HEK293 (cell line): ENCODE measurements around the gene CACNA2D1.
A peak's percentile ranks its signal among the peaks of the same experiment; 100 is the strongest.

Source experiments
- CTCF ChIA-PET: fragments of 350-600 bp; formaldehyde crosslinking; extraction: SDS; loops from one replicate; lab custom pipeline; 2021; ENCODE audit warnings: antibody characterized with exemption; lab: Yijun Ruan, JAX
- POLR2A ChIA-PET: fragments of 300-600 bp; formaldehyde crosslinking; extraction: SDS; loops from one replicate; lab custom pipeline; 2020; ENCODE audit warnings: antibody characterized with exemption, inconsistent platforms; lab: Yijun Ruan, JAX
- H3K27ac ChIP-seq: fragments of 200-500 bp; sonication (Bioruptor generic); 2 replicates; pipeline ENCODE4 v1.5.1; 2014; ENCODE audit warnings: low read depth, low read length, control low read depth, inconsistent platforms; ENCODE audit errors: extremely low read depth
- H3K36me3 ChIP-seq, 2 experiments: fragments of 200-500 bp in 1 of 2; sonication (Bioruptor generic) in 1 of 2; 1 replicate in 1 of 2; 2 replicates in 1 of 2; pipeline ENCODE4 v1.5.1; 2014 to 2017; ENCODE audit warnings: inconsistent platforms in 2 of 2, low read length in 2 of 2; ENCODE audit not compliant: control insufficient read depth in 2 of 2, insufficient read depth in 1 of 2
- H3K4me1 ChIP-seq: fragments of 200-500 bp; sonication (Bioruptor generic); 2 replicates; pipeline ENCODE4 v1.5.1; 2014; ENCODE audit warnings: mild to moderate bottlenecking, low read length, inconsistent platforms; ENCODE audit not compliant: control insufficient read depth, insufficient read depth
- H3K4me3 ChIP-seq: 2 replicates; pipeline ENCODE4 v1.5.1; 2011; ENCODE audit warnings: low read depth, mild to moderate bottlenecking, control low read depth, low read length, moderate library complexity
- H3K9me3 ChIP-seq: fragments of 200-500 bp; sonication (Bioruptor generic); 2 replicates; pipeline ENCODE4 v1.5.1; 2014; ENCODE audit warnings: low read depth, low read length, inconsistent platforms; ENCODE audit not compliant: control insufficient read depth, insufficient read depth
- ATF2 ChIP-seq: fragments of 450-650 bp; formaldehyde crosslinking; IDR thresholded peaks from 2 replicates; pipeline ENCODE4 v1.5.1; 2016; ENCODE audit warnings: missing biosample characterization, missing genetic modification characterization, low read depth
- KLF9 ChIP-seq: fragments of 450-650 bp; formaldehyde crosslinking; IDR thresholded peaks from 2 replicates; pipeline ENCODE4 v1.5.1; 2016; ENCODE audit warnings: missing biosample characterization, missing genetic modification characterization, low read depth
- MYNN ChIP-seq: fragments of 450-650 bp; formaldehyde crosslinking; IDR thresholded peaks from 2 replicates; pipeline ENCODE4 v1.5.1; 2016; ENCODE audit warnings: missing biosample characterization, missing genetic modification characterization, borderline replicate concordance
- OSR2 ChIP-seq: fragments of 450-650 bp; formaldehyde crosslinking; IDR thresholded peaks from 2 replicates; pipeline ENCODE4 v1.5.1; 2016; ENCODE audit warnings: missing biosample characterization, missing genetic modification characterization
- ZNF133 ChIP-seq: fragments of 450-650 bp; formaldehyde crosslinking; IDR thresholded peaks from 2 replicates; pipeline ENCODE4 v1.5.1; 2016; ENCODE audit warnings: missing biosample characterization, missing genetic modification characterization
- ZNF335 ChIP-seq: fragments of 450-650 bp; formaldehyde crosslinking; conservative IDR thresholded peaks from 2 replicates; pipeline ENCODE4 v1.5.1; 2016; ENCODE audit warnings: missing biosample characterization, missing genetic modification characterization
- ZNF707 ChIP-seq: fragments of 450-650 bp; formaldehyde crosslinking; IDR thresholded peaks from 2 replicates; pipeline ENCODE4 v1.5.1; 2016; ENCODE audit warnings: missing biosample characterization, missing genetic modification characterization
- ZSCAN23 ChIP-seq: fragments of 450-650 bp; formaldehyde crosslinking; IDR thresholded peaks from 2 replicates; pipeline ENCODE4 v1.5.1; 2016; ENCODE audit warnings: missing biosample characterization, missing genetic modification characterization
- ZSCAN4 ChIP-seq: fragments of 450-650 bp; formaldehyde crosslinking; IDR thresholded peaks from 2 replicates; pipeline ENCODE4 v1.5.1; 2017; ENCODE audit warnings: missing biosample characterization, missing genetic modification characterization
- TF ChIP-seq, protein P1 (sequence below): fragments of 450-650 bp; formaldehyde crosslinking; IDR thresholded peaks from 2 replicates; pipeline ENCODE4 v1.5.1; 2016; ENCODE audit warnings: missing biosample characterization, missing genetic modification characterization
- TF ChIP-seq, protein P2 (sequence below): fragments of 450-650 bp; IDR thresholded peaks from 2 replicates; pipeline ENCODE4 v1.5.1; 2018; ENCODE audit warnings: missing biosample characterization, mild to moderate bottlenecking, missing genetic modification characterization
- TF ChIP-seq, protein P3 (sequence below): fragments of 450-650 bp; formaldehyde crosslinking; conservative IDR thresholded peaks from 2 replicates; pipeline ENCODE4 v1.5.1; 2016; ENCODE audit warnings: low read depth, missing biosample characterization, missing genetic modification characterization

CACNA2D1 gene

GRCh38 chr7:82109288-82109687, 334.3 kb downstream of the CACNA2D1 start:
- CTCF ChIA-PET, result interaction anchor here (0.6 kb wide), 1 partner anchor 57 kb away, joined by 3 read pairs; no protein-coding TSS in a partner anchor
- Histone ChIP-seq H3K9me3 (no peaks in the 10 kb centered on the region), H3K4me1 (no peaks in the 10 kb centered on the region), H3K4me3 (no peak overlapping the region), H3K27ac (no peak overlapping the region), H3K36me3 (no peaks in the 10 kb centered on the region)
- no peak for TF ChIP-seq ZSCAN23 (tag by site-specific recombination)
- TF ChIP-seq, protein P1, sequence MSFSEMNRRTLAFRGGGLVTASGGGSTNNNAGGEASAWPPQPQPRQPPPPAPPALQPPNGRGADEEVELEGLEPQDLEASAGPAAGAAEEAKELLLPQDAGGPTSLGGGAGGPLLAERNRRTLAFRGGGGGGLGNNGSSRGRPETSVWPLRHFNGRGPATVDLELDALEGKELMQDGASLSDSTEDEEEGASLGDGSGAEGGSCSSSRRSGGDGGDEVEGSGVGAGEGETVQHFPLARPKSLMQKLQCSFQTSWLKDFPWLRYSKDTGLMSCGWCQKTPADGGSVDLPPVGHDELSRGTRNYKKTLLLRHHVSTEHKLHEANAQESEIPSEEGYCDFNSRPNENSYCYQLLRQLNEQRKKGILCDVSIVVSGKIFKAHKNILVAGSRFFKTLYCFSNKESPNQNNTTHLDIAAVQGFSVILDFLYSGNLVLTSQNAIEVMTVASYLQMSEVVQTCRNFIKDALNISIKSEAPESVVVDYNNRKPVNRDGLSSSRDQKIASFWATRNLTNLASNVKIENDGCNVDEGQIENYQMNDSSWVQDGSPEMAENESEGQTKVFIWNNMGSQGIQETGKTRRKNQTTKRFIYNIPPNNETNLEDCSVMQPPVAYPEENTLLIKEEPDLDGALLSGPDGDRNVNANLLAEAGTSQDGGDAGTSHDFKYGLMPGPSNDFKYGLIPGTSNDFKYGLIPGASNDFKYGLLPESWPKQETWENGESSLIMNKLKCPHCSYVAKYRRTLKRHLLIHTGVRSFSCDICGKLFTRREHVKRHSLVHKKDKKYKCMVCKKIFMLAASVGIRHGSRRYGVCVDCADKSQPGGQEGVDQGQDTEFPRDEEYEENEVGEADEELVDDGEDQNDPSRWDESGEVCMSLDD (tag by site-specific recombination), result no peak
- no peak for TF ChIP-seq KLF9 (tag by site-specific recombination)
- TF ChIP-seq ZSCAN4 (tag by site-specific recombination), result no peak
- POLR2A ChIA-PET, result no interaction called here

GRCh38 chr7:82106201-82106600, 337.4 kb downstream of the CACNA2D1 start:
- Histone ChIP-seq H3K4me3 (no peak overlapping the region), H3K36me3 (no peaks in the 10 kb centered on the region), H3K9me3 (no peaks in the 10 kb centered on the region), H3K27ac (no peak overlapping the region), H3K4me1 (no peaks in the 10 kb centered on the region)
- ChIA-PET CTCF (no interaction called here), POLR2A (no interaction called here)
- TF ChIP-seq ZNF133 (tag by site-specific recombination) (no peak), MYNN (no peak)
- TF ChIP-seq, all 188 proteins: peak for 0

DNA sequence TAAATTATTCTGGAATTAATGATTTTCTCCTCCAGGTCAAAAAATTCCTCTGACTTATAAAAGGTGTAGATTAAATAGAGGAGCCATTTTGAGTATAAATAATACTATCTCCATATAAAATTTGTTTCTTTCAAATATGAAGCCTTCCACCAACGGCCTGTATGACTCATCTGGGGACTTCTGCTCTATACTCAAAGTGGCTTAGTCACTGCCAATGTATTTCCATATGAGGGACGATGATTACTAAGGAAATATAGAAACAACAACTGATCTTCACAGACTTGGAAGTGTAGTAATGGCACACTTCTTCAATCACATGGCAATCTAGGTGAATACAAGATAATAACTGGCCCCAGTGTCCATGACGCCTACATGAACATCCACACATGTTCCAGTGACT, 338.1 kb downstream of the CACNA2D1 start:
- no peaks in the 10 kb centered on the region for H3K36me3 ChIP-seq
- TF ChIP-seq ZNF335 (tag by site-specific recombination) (peak; percentile 25; the same call in 1 of the 2 replicates), ZNF707 (tag by site-specific recombination) (no peak)
- ChIA-PET POLR2A (no interaction called here), CTCF (no interaction called here)
- H3K4me3 ChIP-seq, result no peak overlapping the region
- no peaks in the 10 kb centered on the region for H3K9me3 ChIP-seq
- H3K27ac ChIP-seq, result no peak overlapping the region
- no peaks in the 10 kb centered on the region for H3K4me1 ChIP-seq

GRCh38 chr7:82098414-82098813, 345.2 kb downstream of the CACNA2D1 start:
- CTCF ChIA-PET, result no interaction called here
- TF ChIP-seq, protein P2, sequence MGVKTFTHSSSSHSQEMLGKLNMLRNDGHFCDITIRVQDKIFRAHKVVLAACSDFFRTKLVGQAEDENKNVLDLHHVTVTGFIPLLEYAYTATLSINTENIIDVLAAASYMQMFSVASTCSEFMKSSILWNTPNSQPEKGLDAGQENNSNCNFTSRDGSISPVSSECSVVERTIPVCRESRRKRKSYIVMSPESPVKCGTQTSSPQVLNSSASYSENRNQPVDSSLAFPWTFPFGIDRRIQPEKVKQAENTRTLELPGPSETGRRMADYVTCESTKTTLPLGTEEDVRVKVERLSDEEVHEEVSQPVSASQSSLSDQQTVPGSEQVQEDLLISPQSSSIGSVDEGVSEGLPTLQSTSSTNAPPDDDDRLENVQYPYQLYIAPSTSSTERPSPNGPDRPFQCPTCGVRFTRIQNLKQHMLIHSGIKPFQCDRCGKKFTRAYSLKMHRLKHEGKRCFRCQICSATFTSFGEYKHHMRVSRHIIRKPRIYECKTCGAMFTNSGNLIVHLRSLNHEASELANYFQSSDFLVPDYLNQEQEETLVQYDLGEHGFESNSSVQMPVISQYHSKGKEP, result 0 out of 2 replicates have a peak, but pooled peaks have one; percentile 36
- TF ChIP-seq OSR2 (tag by site-specific recombination) (peak; percentile 37; the same call in 1 of the 2 replicates), ATF2 (peak; percentile 77)
- TF ChIP-seq, protein P3, sequence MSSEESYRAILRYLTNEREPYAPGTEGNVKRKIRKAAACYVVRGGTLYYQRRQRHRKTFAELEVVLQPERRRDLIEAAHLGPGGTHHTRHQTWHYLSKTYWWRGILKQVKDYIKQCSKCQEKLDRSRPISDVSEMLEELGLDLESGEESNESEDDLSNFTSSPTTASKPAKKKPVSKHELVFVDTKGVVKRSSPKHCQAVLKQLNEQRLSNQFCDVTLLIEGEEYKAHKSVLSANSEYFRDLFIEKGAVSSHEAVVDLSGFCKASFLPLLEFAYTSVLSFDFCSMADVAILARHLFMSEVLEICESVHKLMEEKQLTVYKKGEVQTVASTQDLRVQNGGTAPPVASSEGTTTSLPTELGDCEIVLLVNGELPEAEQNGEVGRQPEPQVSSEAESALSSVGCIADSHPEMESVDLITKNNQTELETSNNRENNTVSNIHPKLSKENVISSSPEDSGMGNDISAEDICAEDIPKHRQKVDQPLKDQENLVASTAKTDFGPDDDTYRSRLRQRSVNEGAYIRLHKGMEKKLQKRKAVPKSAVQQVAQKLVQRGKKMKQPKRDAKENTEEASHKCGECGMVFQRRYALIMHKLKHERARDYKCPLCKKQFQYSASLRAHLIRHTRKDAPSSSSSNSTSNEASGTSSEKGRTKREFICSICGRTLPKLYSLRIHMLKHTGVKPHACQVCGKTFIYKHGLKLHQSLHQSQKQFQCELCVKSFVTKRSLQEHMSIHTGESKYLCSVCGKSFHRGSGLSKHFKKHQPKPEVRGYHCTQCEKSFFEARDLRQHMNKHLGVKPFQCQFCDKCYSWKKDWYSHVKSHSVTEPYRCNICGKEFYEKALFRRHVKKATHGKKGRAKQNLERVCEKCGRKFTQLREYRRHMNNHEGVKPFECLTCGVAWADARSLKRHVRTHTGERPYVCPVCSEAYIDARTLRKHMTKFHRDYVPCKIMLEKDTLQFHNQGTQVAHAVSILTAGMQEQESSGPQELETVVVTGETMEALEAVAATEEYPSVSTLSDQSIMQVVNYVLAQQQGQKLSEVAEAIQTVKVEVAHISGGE (tag by site-specific recombination), result no peak
- H3K9me3 ChIP-seq, result no peaks in the 10 kb centered on the region
- no peak overlapping the region for H3K4me3 ChIP-seq
- H3K27ac ChIP-seq, result no peak overlapping the region
- H3K4me1 ChIP-seq, result no peaks in the 10 kb centered on the region
- POLR2A ChIA-PET, result no interaction called here
- no peaks in the 10 kb centered on the region for H3K36me3 ChIP-seq
